GM18499 (cell line): ENCODE results near the gene ZNF100.
"Not testable (repeated sequence)": the region's sequence is repeated elsewhere in the genome, so short reads cannot be mapped to it uniquely, and the experiment has no call there.

Experiments used
- ATAC-seq: cut with Tn5 transposase; IDR thresholded peaks from one replicate; pipeline ENCODE4 v1.9.1; 2021; ENCODE audit warnings: moderate number of reproducible peaks; ENCODE audit not compliant: insufficient read depth, unreplicated experiment

The ZNF100 gene

GRCh38 chr19:21767065-21767800 is at the start of gene ZNF100:
Gene ZNF100 (minus strand): TSS chr19:21767579. CDS start chr19:21767429, 150 bp downstream.
- ATAC-seq = peak; percentile 85

DNA sequence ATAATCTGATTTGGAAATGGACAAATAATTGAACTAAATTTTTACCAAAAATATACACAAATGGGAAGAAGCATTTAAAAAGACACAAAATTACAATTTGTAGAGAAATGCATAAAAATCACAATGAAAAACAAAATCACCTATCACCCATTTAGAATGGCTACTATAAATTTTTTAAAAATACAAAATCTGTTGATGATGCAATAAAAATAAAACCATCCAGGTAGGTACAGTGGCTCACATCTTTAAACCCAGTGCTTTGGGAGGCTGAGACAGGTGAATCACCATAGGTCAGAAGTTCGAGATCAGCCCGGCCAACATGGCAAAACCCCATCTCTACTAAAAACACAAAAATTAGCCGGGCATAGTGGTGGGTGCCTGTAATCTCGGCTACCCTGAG is 45.1 kb upstream of the ZNF100 start:
- no peak for ATAC-seq

DNA sequence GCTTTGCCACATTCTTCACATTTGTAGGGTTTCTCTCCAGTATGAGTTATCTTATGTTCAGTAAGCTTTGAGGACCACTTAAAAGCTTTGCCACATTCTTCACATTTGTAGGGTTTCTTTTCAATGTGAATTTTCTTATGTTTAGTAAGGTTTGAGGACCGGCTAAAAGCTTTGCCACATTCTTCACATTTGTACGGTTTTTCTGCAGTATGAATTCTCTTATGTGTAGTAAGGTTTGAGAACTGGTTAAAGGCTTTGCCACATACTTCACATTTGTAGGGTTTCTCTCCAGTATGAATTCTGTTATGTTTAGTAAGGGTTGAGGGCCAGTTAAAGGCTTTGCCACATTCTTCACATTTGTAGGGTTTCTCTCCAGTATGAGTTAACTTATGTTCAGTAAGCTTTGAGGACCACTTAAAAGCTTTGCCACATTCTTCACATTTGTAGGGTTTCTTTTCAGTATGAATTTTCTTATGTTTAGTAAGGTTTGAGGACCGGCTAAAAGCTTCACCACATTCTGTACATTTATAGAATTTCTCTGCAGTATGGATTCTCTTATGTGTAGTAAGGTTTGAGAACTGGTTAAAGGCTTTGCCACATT is 41.1 kb upstream of the ZNF100 start:
- not testable (repeated sequence) for ATAC-seq

- no peak for ATAC-seq
Observed at GRCh38 chr19:21789466-21790085, 22.2 kb upstream of the ZNF100 start.

GRCh38 chr19:21786936-21787335 is 19.6 kb upstream of the ZNF100 start:
- no peak for ATAC-seq

DNA sequence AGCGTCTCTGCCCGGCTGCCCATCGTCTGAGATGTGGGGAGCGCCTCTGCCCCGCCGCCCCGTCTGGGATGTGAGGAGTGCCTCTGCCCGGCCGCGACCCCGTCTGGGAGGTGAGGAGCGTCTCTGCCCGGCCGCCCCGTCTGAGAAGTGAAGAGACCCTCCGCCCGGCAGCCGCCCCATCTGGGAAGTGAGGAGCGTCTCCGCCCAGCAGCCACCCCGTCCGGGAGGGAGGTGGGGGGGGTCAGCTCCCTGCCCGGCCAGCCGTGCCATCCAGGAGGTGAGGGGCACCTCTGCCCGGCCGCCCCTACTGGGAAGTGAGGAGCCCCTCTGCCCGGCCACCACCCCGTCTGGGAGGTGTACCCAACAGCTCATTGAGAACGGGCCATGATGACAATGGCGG is 8.4 kb upstream of the ZNF100 start:
- not testable (repeated sequence) for ATAC-seq

DNA sequence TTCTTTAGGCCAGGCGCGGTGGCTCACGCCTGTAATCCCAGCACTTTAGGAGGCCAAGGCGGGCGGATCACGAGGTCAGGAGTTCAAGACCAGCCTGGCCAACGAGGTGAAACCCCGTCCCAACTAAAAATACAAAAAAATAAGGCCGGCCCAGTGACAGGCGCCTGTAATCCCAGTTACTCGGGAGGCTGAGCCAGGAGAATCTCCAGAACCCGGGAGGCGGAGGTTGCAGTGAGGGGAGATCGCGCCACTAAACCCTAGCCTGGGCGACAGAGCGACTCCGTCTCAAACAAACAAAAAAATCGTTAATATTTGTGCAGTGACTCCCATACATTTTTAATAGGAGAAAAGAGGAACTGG is 694 bp downstream of the ZNF100 start:
- not testable (repeated sequence) for ATAC-seq

- ATAC-seq = no peak
Observed at GRCh38 chr19:21765151-21765550, 2.2 kb downstream of the ZNF100 start.

DNA sequence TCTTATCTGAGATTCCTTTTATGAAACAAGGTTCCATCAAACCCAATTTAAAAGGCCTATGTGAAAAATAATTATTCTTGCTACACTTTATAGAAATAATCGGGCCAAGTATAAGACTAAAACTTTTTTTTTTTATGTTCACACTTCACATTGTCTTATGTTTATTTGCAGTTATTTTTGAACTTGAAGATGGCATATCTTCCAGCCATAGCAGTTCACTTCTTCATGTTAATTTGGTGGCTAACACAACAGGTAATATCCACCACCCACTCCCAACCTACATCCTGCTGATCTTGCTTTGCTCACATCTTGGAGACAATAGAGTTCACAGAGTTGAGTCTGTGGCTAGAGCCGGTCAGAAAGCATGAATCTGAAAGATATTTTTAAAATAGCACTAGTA is 5.8 kb downstream of the ZNF100 start:
- ATAC-seq = not testable (repeated sequence)

- ATAC-seq = no peak
Observed at GRCh38 chr19:21758296-21758695, 9.1 kb downstream of the ZNF100 start.

GRCh38 chr19:21755555-21755954 is 11.8 kb downstream of the ZNF100 start:
- not testable (repeated sequence) for ATAC-seq

DNA sequence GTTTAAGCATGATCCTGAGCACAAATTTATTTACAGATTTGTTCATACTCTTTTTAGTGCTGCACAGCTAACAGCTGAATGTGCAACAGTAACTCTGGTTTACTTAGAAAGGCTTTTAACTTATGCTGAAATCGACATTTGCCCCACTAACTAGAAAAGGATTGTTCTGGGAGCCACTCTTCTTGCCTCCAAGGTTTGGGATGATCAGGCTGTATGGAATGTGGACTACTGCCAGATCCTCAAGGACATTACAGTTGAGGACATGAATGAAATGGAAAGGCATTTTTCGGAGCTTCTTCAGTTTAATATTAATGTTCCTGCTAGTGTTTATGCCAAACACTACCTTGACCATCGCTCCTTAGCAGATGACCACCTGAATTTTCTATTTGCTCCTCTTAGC is 16.0 kb downstream of the ZNF100 start:
- no peak for ATAC-seq

DNA sequence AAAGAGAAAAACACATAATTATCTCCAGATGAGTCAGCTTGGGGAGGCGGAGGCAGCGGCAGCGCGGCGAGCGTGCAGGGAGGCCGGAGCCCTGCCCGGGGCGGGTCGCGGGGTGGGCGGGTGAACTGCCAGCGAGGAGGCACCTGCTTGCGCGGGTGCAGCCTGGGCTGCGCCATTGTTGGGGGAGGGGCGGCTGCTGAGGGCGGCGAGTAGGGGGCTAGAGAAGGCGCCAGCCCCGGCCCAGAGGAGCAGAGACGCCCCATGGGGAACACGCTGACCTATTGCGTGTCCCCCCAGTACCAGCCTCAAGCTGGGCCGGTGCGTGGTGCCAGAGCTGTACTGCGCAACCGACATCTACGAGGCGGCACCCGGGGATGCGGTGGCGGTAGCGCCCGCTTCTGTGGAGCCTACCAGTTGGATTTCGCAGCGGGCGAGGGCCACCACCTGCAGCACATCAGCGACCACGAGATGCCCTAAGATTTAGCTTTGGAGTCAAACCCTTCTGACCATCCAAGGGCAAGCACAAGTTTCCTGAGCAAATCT is 16.7 kb downstream of the ZNF100 start:
- no peak for ATAC-seq

GRCh38 chr19:21749090-21749489 is 18.3 kb downstream of the ZNF100 start:
- ATAC-seq = no peak

DNA sequence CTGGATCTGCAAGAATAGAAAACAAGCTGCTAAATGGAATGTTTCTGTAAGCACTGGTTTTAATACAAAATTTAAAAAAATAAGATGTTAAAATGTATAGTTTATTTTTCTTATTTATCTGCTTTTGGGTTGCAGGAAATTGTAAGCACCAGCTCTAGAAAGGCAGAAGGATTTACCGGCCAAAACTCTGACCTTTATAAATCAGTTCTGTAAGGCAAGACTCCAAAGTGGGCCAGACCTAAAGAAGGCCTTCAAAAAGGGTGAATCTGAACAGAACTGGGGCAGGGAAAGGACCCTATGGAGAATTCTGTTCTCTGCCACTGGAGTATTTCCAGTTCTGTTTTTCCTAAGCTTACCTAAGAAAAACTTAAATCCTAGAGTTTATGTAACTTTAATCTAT is 19.3 kb downstream of the ZNF100 start:
- ATAC-seq = no peak

DNA sequence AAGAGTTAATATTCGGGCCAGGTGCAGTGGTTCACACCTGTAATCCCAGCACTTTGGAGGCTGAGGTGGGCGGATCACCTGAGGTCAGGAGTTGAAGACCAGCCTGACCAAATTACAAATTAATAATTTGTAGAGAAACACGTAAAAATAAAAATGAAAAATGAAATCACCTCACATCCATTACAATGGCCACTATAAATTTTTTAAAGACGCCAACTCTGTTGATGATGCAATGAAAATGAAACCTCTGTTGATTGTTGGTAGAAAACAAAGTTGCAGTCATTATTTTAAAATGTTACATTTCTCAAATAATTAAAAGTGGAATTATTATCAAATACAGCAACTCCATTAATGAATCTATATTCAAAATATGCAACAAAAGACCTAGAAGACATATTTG is 26.8 kb downstream of the ZNF100 start:
- ATAC-seq = no peak

- ATAC-seq = not testable (repeated sequence)
Observed at GRCh38 chr19:21726942-21727747, 40.2 kb downstream of the ZNF100 start.

- no peak for ATAC-seq
Observed at GRCh38 chr19:21713761-21714160, 53.6 kb downstream of the ZNF100 start.

- ATAC-seq = no peak
Observed at GRCh38 chr19:21709464-21709863, 57.9 kb downstream of the ZNF100 start.

DNA sequence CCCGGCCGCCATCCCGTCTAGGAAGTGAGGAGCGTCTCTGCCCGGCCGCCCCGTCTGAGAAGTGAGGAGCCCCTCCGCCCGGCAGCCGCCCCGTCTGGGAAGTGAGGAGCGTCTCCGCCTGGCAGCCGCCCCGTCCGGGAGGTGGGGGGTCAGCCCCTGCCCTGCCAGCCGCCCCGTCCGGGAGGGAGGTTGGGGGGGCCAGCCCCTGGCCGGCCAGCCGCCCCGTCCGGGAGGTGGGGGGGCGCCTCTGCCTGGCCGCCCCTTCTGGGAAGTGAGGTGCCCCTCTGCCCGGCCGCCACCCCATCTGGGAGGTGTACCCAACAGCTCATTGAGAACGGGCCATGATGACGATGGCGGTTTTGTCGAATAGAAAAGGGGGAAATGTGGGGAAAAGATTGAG is 59.5 kb downstream of the ZNF100 start:
- not testable (repeated sequence) for ATAC-seq

- no peak for ATAC-seq
Observed at GRCh38 chr19:21707065-21707464, 60.3 kb downstream of the ZNF100 start.
